Kidney (tissue), 14 donors: ENCODE data around the gene BHMT2. TPM values are rescaled to one million over a fixed set of nuclear protein-coding genes. Genes with fewer than 3 reads are reported as not detected.

ENCODE experiments used
- DNase-seq, 5 donors: peaks; one replicate each; pipeline ENCODE4 v3.0.0-alpha.2; 2013 to 2020
- FAIRE-seq: peaks from 2 replicates; lab custom pipeline; 2012; peaks lifted over from hg19 to GRCh38; lab: Jason Lieb, UNC
- H3K27ac ChIP-seq, 2 donors: one replicate each; pipeline ENCODE4 v1.7.0; 2013; ENCODE audit warnings: low read depth in 2 of 2, low read length in 2 of 2, inconsistent platforms in 1 of 2
- H3K27me3 ChIP-seq: one replicate; pipeline ENCODE4 v1.7.1; 2013; ENCODE audit warnings: low read length, inconsistent platforms; ENCODE audit not compliant: control insufficient read depth, insufficient read depth
- H3K36me3 ChIP-seq, 3 donors: one replicate each; pipeline versions ENCODE4 v1.7.0 to v1.7.1; 2013; ENCODE audit warnings: low read length in 3 of 3, control low read depth in 1 of 3, inconsistent platforms in 1 of 3; ENCODE audit not compliant: insufficient read depth in 3 of 3, control insufficient read depth in 2 of 3
- H3K4me1 ChIP-seq, 3 donors: one replicate each; pipeline versions ENCODE4 v1.7.0 to v1.7.1; 2013; ENCODE audit warnings: low read length in 3 of 3, inconsistent platforms in 1 of 3, low read depth in 1 of 3; ENCODE audit not compliant: control insufficient read depth in 2 of 3, insufficient read depth in 2 of 3
- H3K4me3 ChIP-seq, 3 donors: one replicate each; pipeline versions ENCODE4 v1.7.0 to v1.8.1; 2013; ENCODE audit warnings: low read length in 3 of 3, control low read depth in 1 of 3, inconsistent platforms in 1 of 3
- H3K9ac ChIP-seq, 3 donors: one replicate each; pipeline versions ENCODE4 v1.7.0 to v1.7.1; 2013; ENCODE audit warnings: low read length in 3 of 3, control low read depth in 1 of 3, inconsistent platforms in 1 of 3
- H3K9me3 ChIP-seq, 3 donors: one replicate each; pipeline versions ENCODE4 v1.7.0 to v1.7.1; 2013; ENCODE audit warnings: low read length in 3 of 3, control low read depth in 1 of 3, inconsistent platforms in 1 of 3; ENCODE audit not compliant: control insufficient read depth in 2 of 3, insufficient read depth in 1 of 3
- intact Hi-C: fragments of 100-400 bp; cut with DNase I; formaldehyde crosslinking; loops from one replicate; pipeline ENCODE4 v1.11.1; 2022
- polyA plus RNA-seq: library from polyadenylated mRNA; stranded (reverse); fragments of 350-450 nt; fragmentation: Illumina TruSeq; extraction: RNeasy Lipid Tissue Mini Kit (QIAGEN cat#74804); gene quantifications from one replicate; pipeline ENCODE4 v1.2.3, GENCODE V29; 2014; ENCODE audit warnings: low read depth, low replicate concordance; ENCODE audit not compliant: insufficient read depth
- total RNA-seq: library from RNA; stranded (reverse); fragmentation: NEBNext Ultra II Directional; extraction: Animal tissue kit (Norgen Biotek cat#: 25700); gene quantifications from one replicate; pipeline ENCODE4 v1.2.1, GENCODE V29; 2021
- TF ChIP-seq, protein P1 (sequence below): IDR thresholded peaks from 3 replicates; pipeline ENCODE4 v1.5.1; 2012; ENCODE audit warnings: mild to moderate bottlenecking, moderate library complexity, borderline replicate concordance; ENCODE audit not compliant: insufficient read depth; ENCODE audit errors: extremely low read depth
- donor health status: control.
- donor health status: control.
- donor health status: control.
- donor health status: control.
- donor health status: control.
- donor health status: DM: yes; HTN: yes; CAD: no.
- donor health status: Normal renal cell carcinoma (clear cell type).

Gene BHMT2
- total and polyA plus RNA-seq, 2 donors from 2014 or later, result 54.8 to 230 TPM

- Histone ChIP-seq H3K9ac (no peak overlapping the region), H3K4me1 (peaks cover 0 to 6% (median 0%) of the 10 kb centered on the region in 3 donors), H3K27ac (no peak overlapping the region), H3K4me3 (no peak overlapping the region), H3K36me3 (peaks cover 0 to 6% (median 0%) of the 10 kb centered on the region in 3 donors), H3K9me3 (no peaks in the 10 kb centered on the region), H3K27me3 (peaks cover 7% of the 10 kb centered on the region)
- DNase-seq (no peak), FAIRE-seq (no peak)
- TF ChIP-seq, protein P1, sequence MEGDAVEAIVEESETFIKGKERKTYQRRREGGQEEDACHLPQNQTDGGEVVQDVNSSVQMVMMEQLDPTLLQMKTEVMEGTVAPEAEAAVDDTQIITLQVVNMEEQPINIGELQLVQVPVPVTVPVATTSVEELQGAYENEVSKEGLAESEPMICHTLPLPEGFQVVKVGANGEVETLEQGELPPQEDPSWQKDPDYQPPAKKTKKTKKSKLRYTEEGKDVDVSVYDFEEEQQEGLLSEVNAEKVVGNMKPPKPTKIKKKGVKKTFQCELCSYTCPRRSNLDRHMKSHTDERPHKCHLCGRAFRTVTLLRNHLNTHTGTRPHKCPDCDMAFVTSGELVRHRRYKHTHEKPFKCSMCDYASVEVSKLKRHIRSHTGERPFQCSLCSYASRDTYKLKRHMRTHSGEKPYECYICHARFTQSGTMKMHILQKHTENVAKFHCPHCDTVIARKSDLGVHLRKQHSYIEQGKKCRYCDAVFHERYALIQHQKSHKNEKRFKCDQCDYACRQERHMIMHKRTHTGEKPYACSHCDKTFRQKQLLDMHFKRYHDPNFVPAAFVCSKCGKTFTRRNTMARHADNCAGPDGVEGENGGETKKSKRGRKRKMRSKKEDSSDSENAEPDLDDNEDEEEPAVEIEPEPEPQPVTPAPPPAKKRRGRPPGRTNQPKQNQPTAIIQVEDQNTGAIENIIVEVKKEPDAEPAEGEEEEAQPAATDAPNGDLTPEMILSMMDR, result no peak
- intact Hi-C loops, result no loop called here
These were observed 37.6 kb downstream of the BHMT2 start for GRCh38 chr5:79107020-79107796.

GRCh38 chr5:79108086-79108485 lies 38.5 kb downstream of the BHMT2 start:
- Histone ChIP-seq H3K4me3 (no peak overlapping the region), H3K36me3 (peaks cover 0 to 6% (median 0%) of the 10 kb centered on the region in 3 donors), H3K27me3 (peaks cover 14% of the 10 kb centered on the region), H3K9ac (no peak overlapping the region), H3K4me1 (peaks cover 0 to 6% (median 0%) of the 10 kb centered on the region in 3 donors), H3K9me3 (no peaks in the 10 kb centered on the region), H3K27ac (no peak overlapping the region)
- DNase-seq, result no peak
- TF ChIP-seq, protein P1, result no peak
- intact Hi-C loops, result no loop called here
- FAIRE-seq, result no peak

GRCh38 chr5:79108792-79109191 lies 39.2 kb downstream of the BHMT2 start:
- Histone ChIP-seq H3K9ac (no peak overlapping the region), H3K4me1 (peaks cover 0 to 6% (median 0%) of the 10 kb centered on the region in 3 donors), H3K9me3 (no peaks in the 10 kb centered on the region), H3K4me3 (no peak overlapping the region), H3K36me3 (peaks cover 0 to 6% (median 0%) of the 10 kb centered on the region in 3 donors), H3K27me3 (peaks cover 17% of the 10 kb centered on the region), H3K27ac (no peak overlapping the region)
- TF ChIP-seq, protein P1, result no peak
- intact Hi-C loops, result no loop called here
- DNase-seq (no peak), FAIRE-seq (no peak)
